HG02884 (cell line): ENCODE results near the gene RFX6.

Experiments used
- ATAC-seq: cut with Tn5 transposase; IDR thresholded peaks from one replicate; pipeline ENCODE4 v1.9.1; 2021; ENCODE audit warnings: mild to moderate bottlenecking, moderate library complexity; ENCODE audit not compliant: unreplicated experiment

The RFX6 gene

DNA sequence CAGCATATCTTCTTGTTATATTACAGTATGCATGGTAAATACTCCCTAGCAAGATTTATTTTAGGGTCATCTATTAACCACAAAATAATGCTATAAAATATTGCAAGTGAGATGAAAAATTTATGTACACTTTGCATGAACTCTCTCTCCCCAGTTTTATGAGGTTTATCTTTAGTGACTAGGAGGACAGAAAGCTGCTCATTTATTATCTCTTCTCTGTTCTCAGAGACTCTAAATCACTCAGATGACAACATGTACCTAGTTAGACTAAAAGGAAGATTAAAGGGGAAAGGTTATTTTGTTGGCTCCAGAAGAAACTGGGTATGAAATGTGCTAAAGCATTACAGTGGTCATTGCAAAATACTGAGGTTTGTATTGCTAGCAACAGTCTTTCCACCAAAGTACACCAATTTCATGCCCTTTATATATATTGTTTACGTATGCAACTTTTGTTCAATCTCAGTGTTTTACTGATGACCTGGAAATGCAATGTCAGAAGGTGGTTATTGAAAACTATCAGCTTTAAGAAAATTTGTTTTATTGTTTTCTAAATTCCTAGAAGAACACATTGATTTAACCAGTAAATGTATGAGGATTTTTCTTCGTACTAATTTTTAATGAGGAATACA lies 11.8 kb downstream of the RFX6 start:
- ATAC-seq = no peak

DNA sequence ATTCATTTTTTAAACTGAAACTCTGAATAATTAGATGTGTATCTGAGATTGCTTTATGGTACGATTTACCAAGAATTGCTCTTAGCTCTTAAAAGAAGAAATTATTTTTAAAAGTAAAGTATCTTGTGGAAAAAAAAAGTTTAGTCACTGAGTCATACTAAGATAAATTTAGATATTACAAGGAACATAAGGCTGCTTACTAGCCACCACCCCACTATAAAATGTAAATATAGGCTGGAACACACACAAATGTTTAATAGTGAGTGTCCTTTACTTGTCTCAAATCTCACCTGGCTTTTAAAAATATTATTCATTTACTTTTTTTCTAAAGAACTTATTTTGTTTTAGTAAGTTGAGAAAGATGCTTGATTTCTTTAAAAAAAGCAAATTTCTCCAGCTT lies 17.6 kb downstream of the RFX6 start:
- no peak for ATAC-seq

- no peak for ATAC-seq
Measured at GRCh38 chr6:116895935-116896334, 18.9 kb downstream of the RFX6 start.

DNA sequence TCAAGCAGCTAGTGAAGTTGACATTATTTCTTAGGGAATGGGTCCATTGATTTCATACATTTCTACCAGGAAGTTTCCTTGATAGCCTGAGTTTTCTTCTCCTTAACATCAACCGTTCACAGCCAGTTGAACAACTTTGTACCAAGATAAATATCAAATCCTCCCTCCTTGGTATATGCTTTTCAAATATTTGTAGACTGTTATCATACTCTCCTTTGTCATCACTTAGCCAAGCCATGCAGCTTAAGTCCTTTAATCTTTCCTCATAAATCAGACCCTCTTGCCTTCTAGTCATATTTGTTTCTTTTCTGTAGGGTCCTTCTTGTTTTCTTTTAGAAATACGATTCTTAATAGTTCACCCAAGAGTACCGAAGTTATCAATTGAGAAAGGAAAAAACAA lies 25.6 kb downstream of the RFX6 start:
- no peak for ATAC-seq

DNA sequence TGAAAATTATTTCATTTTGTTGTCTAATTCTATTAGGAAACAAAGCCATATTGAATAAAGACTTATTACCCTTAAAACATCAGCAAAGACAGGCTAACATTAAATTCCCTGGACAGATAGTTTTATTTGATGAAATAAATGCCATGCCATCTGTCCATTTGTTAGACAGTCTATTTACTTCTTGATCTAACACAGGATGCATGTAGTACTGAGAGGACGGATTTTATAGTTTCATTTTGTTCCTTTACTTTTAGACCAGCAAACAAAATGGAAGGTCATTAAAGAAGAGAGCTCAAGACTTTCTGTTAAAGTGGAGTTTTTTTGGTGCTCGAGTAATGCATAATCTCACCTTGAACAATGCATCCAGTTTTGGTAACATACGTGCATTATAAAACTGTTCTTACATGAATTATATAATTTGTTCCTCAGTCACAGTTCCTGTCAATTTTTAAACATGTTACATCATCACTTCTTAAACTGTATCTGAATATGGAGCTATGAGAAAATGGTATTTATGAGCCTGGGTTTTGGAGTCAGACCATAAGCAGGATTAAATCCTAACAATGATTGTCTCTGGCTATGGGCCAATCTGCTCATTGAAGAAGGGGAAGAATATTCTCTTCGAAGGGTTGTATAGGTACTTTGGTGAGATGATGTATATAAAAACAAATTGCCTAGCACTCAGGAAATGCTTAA lies 46.0 kb downstream of the RFX6 start:
- no peak for ATAC-seq

DNA sequence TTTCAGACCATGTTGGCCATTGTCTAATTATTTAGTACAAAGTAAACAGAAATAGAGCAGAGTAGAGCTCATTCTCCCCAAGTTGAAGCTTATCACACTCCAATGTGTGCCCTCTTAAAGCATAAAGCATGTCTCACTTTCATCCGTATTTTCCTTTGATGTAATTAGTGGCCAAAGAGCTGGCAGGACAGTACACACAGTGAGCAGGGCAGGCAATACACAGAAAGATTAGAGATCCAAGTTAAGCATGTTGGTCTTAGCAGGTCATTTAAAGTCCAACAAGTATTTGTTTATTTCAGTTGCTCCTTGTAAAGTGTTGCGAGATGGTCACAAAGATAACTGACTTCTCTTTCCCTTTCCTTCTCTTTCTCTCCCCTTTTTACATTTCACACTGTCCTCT lies 47.2 kb downstream of the RFX6 start:
- no peak for ATAC-seq

DNA sequence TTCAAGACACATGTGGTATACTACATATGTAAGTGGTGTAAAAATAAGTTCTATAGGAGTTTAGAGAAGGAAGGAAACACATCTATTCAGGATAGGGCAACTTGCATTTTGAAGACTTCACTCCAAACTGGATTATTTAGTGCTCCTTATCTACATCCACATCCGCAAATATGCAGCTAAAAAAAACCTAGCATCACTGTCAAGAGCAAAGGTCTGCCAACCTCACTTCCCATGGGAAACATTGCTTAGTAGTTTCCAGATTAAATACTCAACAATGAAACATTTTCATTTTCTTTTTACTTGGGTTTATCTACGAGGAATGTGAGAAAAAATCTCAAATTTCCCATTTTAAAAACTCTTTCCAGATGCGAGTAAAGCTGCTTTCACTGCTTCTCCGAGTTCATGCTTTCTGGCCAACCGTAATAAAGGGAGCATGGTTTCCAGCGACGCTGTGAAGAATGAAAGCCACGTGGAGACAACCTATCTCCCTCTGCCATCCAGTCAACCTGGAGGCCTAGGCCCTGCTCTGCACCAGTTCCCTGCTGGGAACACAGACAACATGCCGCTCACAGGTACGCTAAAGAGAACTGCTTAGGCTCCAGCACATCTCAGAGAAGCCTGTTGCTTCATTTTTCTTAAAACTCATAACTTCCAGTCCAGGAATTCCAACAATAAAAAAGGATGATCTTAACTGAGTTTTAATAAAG lies 48.2 kb downstream of the RFX6 start:
- no peak for ATAC-seq

GRCh38 chr6:116928677-116929076 lies 51.6 kb downstream of the RFX6 start:
- ATAC-seq = no peak

- ATAC-seq = no peak
Measured at GRCh38 chr6:116929825-116930224, 52.8 kb downstream of the RFX6 start.

GRCh38 chr6:116931456-116931855 lies 54.4 kb downstream of the RFX6 start:
- no peak for ATAC-seq

GRCh38 chr6:116932496-116932895 lies 55.5 kb downstream of the RFX6 start:
- ATAC-seq = no peak

GRCh38 chr6:116933485-116933884 lies 56.4 kb downstream of the RFX6 start:
- ATAC-seq = no peak

DNA sequence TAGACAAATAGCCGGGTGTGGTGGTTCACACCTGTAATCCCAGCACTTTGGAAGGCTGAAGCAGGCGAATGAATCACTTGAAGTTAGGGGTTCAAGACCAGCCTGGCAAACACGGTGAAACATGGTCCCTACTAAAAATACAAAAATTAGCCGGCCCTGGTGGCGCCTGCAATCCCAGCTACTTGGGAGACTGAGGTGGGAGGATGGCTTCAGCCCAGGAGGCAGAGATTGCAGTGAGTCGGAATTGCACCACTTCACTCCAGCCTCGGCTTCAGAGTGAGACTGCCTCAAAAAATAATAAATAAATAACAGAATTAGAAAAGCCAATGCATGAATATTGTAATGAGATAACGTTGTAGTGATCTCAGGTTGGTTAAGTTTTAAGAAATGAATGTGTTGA lies 61.3 kb downstream of the RFX6 start:
- ATAC-seq = no peak

DNA sequence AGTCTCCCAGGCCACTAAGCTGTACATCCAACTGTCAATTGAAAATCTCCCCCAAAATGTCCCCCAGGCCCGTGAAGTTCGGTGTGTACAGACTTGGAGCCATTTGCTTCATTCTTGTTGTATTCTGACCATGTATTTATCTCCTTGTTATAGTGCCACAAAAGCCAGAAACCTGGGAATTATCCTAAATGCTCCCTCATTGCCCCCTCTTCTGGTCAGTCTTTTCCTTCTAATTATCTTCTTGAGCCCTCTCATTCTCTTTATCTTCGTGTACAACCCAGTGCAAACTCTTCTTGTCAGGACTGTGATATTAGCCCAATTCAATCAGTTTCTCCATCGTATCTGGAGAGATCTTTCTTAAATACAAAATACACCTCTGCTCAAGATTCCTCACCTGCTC lies 64.7 kb downstream of the RFX6 start:
- ATAC-seq = no peak

- ATAC-seq = no peak
Measured at GRCh38 chr6:116945809-116946208, 68.8 kb downstream of the RFX6 start.

- ATAC-seq = no peak
Measured at GRCh38 chr6:116948533-116949304, 71.7 kb downstream of the RFX6 start.

DNA sequence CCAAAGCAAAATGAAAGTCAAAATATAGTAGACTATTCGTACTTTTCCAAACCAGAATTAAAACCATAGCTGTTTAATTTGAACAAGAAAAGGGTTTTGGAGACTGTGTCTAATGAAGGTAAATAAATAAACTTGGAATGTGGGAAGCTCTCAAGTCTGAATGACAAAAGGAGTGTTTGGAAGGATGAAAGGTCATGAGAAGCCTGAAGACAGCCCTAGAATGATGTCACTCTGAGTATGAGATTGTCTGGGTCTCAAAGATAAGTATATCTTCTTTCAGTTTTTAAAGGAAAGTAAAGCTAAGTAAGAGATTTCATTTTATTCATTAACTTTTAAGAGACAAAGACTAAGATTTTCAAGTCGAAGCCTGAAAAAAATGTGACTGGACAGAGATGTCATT lies 72.9 kb downstream of the RFX6 start:
- no peak for ATAC-seq

- no peak for ATAC-seq
Measured at GRCh38 chr6:116954335-116954734, 77.3 kb downstream of the RFX6 start.

GRCh38 chr6:116954938-116955337 lies 77.9 kb downstream of the RFX6 start:
- no peak for ATAC-seq

GRCh38 chr6:116955773-116956172 lies 78.7 kb downstream of the RFX6 start:
- no peak for ATAC-seq

GRCh38 chr6:116963972-116964371 lies 86.9 kb downstream of the RFX6 start:
- no peak for ATAC-seq
